PC-3 (cell line): ENCODE data around the gene LRRC56. TPM values are rescaled to one million over a fixed set of nuclear protein-coding genes. Genes with fewer than 3 reads are reported as not detected.

ENCODE experiments used
- ATAC-seq: fragments of 200-7000 bp; cut with Tn5 transposase; 2 replicates; pipeline ENCODE4 v1.9.1; 2020; ENCODE audit warnings: mild to moderate bottlenecking, moderate library complexity
- BruUV-seq: library from RNA; stranded (reverse); fragments of 400-500 nt; replicated peaks from 2 replicates; lab custom pipeline; 2021; lab: Mats Ljungman, UMichigan
- CTCF ChIA-PET: fragments of 300-600 bp; sonication (Branson Sonifier 250); formaldehyde crosslinking; loops from one replicate; lab custom pipeline; 2022; ENCODE audit warnings: antibody characterized with exemption; lab: Charles Lee
- POLR2A ChIA-PET: fragments of 300-600 bp; sonication (Branson Sonifier 250); formaldehyde crosslinking; loops from one replicate; lab custom pipeline; 2022; ENCODE audit warnings: antibody characterized with exemption; ENCODE audit not compliant: unreplicated experiment; lab: Charles Lee
- DNase-seq: peaks from one replicate; pipeline ENCODE4 v3.0.0-alpha.2; 2015
- H2AFZ ChIP-seq: fragments of 300-600 bp; sonication (generic); 2 replicates; pipeline ENCODE4 v1.6.0; 2016; ENCODE audit warnings: antibody characterized with exemption, low read length
- H3F3A ChIP-seq: fragments of 300-600 bp; sonication (generic); one replicate; pipeline ENCODE4 v1.6.0; 2017; ENCODE audit warnings: antibody characterized with exemption, low read length, control low read depth, mild to moderate bottlenecking; ENCODE audit not compliant: unreplicated experiment
- H3K27ac ChIP-seq: fragments of 300-600 bp; sonication (generic); 2 replicates; pipeline ENCODE4 v1.5.1; 2016; ENCODE audit warnings: mild to moderate bottlenecking, low read length
- H3K27me3 ChIP-seq: fragments of 300-600 bp; sonication (generic); 2 replicates; pipeline ENCODE4 v1.6.1; 2016; ENCODE audit warnings: low read length, mixed read lengths
- H3K36me3 ChIP-seq: fragments of 300-600 bp; sonication (generic); 2 replicates; pipeline ENCODE4 v1.6.1; 2016; ENCODE audit warnings: low read depth, mixed run types, low read length, mixed read lengths
- H3K4me1 ChIP-seq: fragments of 300-600 bp; sonication (generic); 2 replicates; pipeline ENCODE4 v1.5.1; 2016; ENCODE audit warnings: low read length; ENCODE audit not compliant: insufficient read depth
- H3K4me2 ChIP-seq: fragments of 300-600 bp; sonication (generic); 2 replicates; pipeline ENCODE4 v1.6.0; 2016; ENCODE audit warnings: low read length
- H3K4me3 ChIP-seq: fragments of 300-600 bp; sonication (generic); 2 replicates; pipeline ENCODE4 v1.5.1; 2016; ENCODE audit warnings: mild to moderate bottlenecking, low read length, mixed read lengths
- H3K79me2 ChIP-seq: fragments of 300-600 bp; sonication (generic); 2 replicates; pipeline ENCODE4 v1.6.1; 2017; ENCODE audit warnings: low read length, mixed read lengths
- H3K9ac ChIP-seq: fragments of 300-600 bp; sonication (generic); 2 replicates; pipeline ENCODE4 v1.6.0; 2016; ENCODE audit warnings: mild to moderate bottlenecking, low read length
- H3K9me2 ChIP-seq: fragments of 300-600 bp; sonication (generic); replicated peaks from 2 replicates; pipeline ENCODE4 v1.6.1; 2016; ENCODE audit warnings: mixed run types, low read length, mixed read lengths
- H3K9me3 ChIP-seq: fragments of 300-600 bp; sonication (generic); 2 replicates; pipeline ENCODE4 v1.6.1; 2016; ENCODE audit warnings: low read length, mixed read lengths
- H4K20me1 ChIP-seq: fragments of 300-600 bp; sonication (generic); 2 replicates; pipeline ENCODE4 v1.6.1; 2016; ENCODE audit warnings: low read length, mixed read lengths
- EZH2 ChIP-seq: fragments of 300-600 bp; sonication (generic); IDR thresholded peaks from one replicate; pipeline ENCODE4 v1.6.1; 2017; ENCODE audit warnings: antibody characterized with exemption, mild to moderate bottlenecking, low read length; ENCODE audit not compliant: unreplicated experiment
- EZH2phosphoT487 ChIP-seq: fragments of 300-600 bp; sonication (generic); IDR thresholded peaks from 2 replicates; pipeline ENCODE4 v1.6.1; 2018; ENCODE audit warnings: mild to moderate bottlenecking, antibody characterized with exemption, low read length, borderline replicate concordance
- intact Hi-C: fragments of 100-400 bp; cut with micrococcal nuclease; formaldehyde crosslinking; loops from 2 replicates; pipeline ENCODE4 v1.9.0; 2023
- total RNA-seq: library from RNA; depleted of rRNA; stranded (reverse); fragments of >200 nt; gene quantifications from 2 replicates; pipeline ENCODE4 v1.2.3, GENCODE V29; 2014
- TF ChIP-seq, protein P1 (sequence below): fragments of 300-600 bp; sonication (generic); conservative IDR thresholded peaks from 2 replicates; pipeline ENCODE4 v1.5.1; 2017; ENCODE audit warnings: antibody characterized with exemption, low read depth, mild to moderate bottlenecking, low read length

Gene LRRC56
- total RNA-seq, 1 experiment from 2014 or later: 1.5 TPM

GRCh38 chr11:494761-495536 is 42.4 kb upstream of the LRRC56 start:
- Histone ChIP-seq H3K36me3 (peaks cover 21% of the 10 kb centered on the region), H3K4me2 (no peak overlapping the region), H3F3A (no peaks in the 10 kb centered on the region), H3K79me2 (no peaks in the 10 kb centered on the region), H3K27me3 (no peaks in the 10 kb centered on the region), H3K4me1 (no peaks in the 10 kb centered on the region), H3K9me3 (no peaks in the 10 kb centered on the region), H3K27ac (no peak overlapping the region), H3K9ac (no peak overlapping the region), H2AFZ (no peak overlapping the region), H4K20me1 (no peaks in the 10 kb centered on the region), H3K9me2 (no peaks in the 10 kb centered on the region), H3K4me3 (no peak overlapping the region)
- TF ChIP-seq EZH2: no peak
- TF ChIP-seq, protein P1, sequence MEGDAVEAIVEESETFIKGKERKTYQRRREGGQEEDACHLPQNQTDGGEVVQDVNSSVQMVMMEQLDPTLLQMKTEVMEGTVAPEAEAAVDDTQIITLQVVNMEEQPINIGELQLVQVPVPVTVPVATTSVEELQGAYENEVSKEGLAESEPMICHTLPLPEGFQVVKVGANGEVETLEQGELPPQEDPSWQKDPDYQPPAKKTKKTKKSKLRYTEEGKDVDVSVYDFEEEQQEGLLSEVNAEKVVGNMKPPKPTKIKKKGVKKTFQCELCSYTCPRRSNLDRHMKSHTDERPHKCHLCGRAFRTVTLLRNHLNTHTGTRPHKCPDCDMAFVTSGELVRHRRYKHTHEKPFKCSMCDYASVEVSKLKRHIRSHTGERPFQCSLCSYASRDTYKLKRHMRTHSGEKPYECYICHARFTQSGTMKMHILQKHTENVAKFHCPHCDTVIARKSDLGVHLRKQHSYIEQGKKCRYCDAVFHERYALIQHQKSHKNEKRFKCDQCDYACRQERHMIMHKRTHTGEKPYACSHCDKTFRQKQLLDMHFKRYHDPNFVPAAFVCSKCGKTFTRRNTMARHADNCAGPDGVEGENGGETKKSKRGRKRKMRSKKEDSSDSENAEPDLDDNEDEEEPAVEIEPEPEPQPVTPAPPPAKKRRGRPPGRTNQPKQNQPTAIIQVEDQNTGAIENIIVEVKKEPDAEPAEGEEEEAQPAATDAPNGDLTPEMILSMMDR: no peak
- no peak for TF ChIP-seq EZH2phosphoT487
- TSS peak; percentile 13 for BruUV-seq
- no peak for DNase-seq
- POLR2A ChIA-PET: no interaction called here
- ATAC-seq: no peak
- CTCF ChIA-PET: no interaction called here
- intact Hi-C loops: no loop called here

- Histone ChIP-seq H3K27me3 (no peaks in the 10 kb centered on the region), H3K9me3 (no peaks in the 10 kb centered on the region), H3K27ac (no peak overlapping the region), H4K20me1 (no peaks in the 10 kb centered on the region), H3K4me2 (no peak overlapping the region), H3K36me3 (peaks cover 21% of the 10 kb centered on the region), H3F3A (no peaks in the 10 kb centered on the region), H3K9me2 (no peaks in the 10 kb centered on the region), H3K4me1 (no peaks in the 10 kb centered on the region), H3K9ac (no peak overlapping the region), H3K4me3 (no peak overlapping the region), H3K79me2 (no peaks in the 10 kb centered on the region), H2AFZ (no peak overlapping the region)
- intact Hi-C loops: no loop called here
- TF ChIP-seq EZH2phosphoT487 (no peak), EZH2 (no peak)
- TF ChIP-seq, protein P1: no peak
- no peak for ATAC-seq
- ChIA-PET CTCF (no interaction called here), POLR2A (no interaction called here)
- DNase-seq: no peak
- no TSS peak for BruUV-seq
Measured at GRCh38 chr11:495537-495931, 41.8 kb upstream of the LRRC56 start.

- POLR2A ChIA-PET: no interaction called here
- DNase-seq (peak; percentile 6), ATAC-seq (no peak)
- TF ChIP-seq EZH2: no peak
- TF ChIP-seq EZH2phosphoT487: no peak
- TF ChIP-seq, protein P1: no peak
- Histone ChIP-seq H2AFZ (no peak overlapping the region), H3K9ac (no peak overlapping the region), H3K4me2 (no peak overlapping the region), H3K4me1 (no peaks in the 10 kb centered on the region), H3K9me3 (no peaks in the 10 kb centered on the region), H3K27ac (no peak overlapping the region), H3K27me3 (no peaks in the 10 kb centered on the region), H3K36me3 (peaks cover 21% of the 10 kb centered on the region), H3K4me3 (no peak overlapping the region), H3K79me2 (no peaks in the 10 kb centered on the region), H4K20me1 (no peaks in the 10 kb centered on the region), H3F3A (no peaks in the 10 kb centered on the region), H3K9me2 (no peaks in the 10 kb centered on the region)
- CTCF ChIA-PET: no interaction called here
- intact Hi-C loops: no loop called here
- BruUV-seq: no TSS peak
Measured at GRCh38 chr11:496834-497564, 40.3 kb upstream of the LRRC56 start.
